IMR-90 (cell line): ENCODE data around the gene POU2AF1. TPM values are rescaled to one million over a fixed set of nuclear protein-coding genes. Genes with fewer than 3 reads are reported as not detected.

Experiments used
- ATAC-seq: fragments of 200-7000 bp; cut with Tn5 transposase; 2 replicates; pipeline ENCODE4 v1.9.1; 2020; ENCODE audit warnings: low read depth, mild to moderate bottlenecking, moderate library complexity
- BruUV-seq: library from RNA; stranded (reverse); fragments of 400-500 nt; replicated peaks from 2 replicates; lab custom pipeline; 2021; lab: Mats Ljungman, UMichigan
- CTCF ChIA-PET: fragments of 300-600 bp; formaldehyde crosslinking; extraction: SDS; loops from one replicate; lab custom pipeline; 2021; ENCODE audit warnings: antibody characterized with exemption; lab: Yijun Ruan, JAX
- POLR2A ChIA-PET: fragments of 300-600 bp; sonication (Branson Sonifier 250); formaldehyde crosslinking; loops from one replicate; lab custom pipeline; 2022; ENCODE audit warnings: antibody characterized with exemption; ENCODE audit not compliant: unreplicated experiment; lab: Charles Lee
- DNase-seq: peaks from one replicate; pipeline ENCODE4 v3.0.0; 2013
- H2AFZ ChIP-seq: replicated peaks from 2 replicates; pipeline ENCODE3; 2013; ENCODE audit warnings: low read length, mild to moderate bottlenecking; ENCODE audit not compliant: poor library complexity
- H2AK5ac ChIP-seq: 2 replicates; pipeline ENCODE4 v1.6.1; 2013; ENCODE audit warnings: low read depth, low read length, inconsistent platforms
- H2AK9ac ChIP-seq: replicated peaks from 2 replicates; pipeline ENCODE3; 2013; ENCODE audit warnings: mild to moderate bottlenecking, low read depth, low read length, moderate library complexity; ENCODE audit not compliant: poor library complexity
- H2BK120ac ChIP-seq: 2 replicates; pipeline ENCODE4 v1.6.1; 2013; ENCODE audit warnings: low read depth, low read length, inconsistent platforms
- H2BK15ac ChIP-seq: 3 replicates; pipeline ENCODE4 v1.6.1; 2013; ENCODE audit warnings: low read depth, low read length, inconsistent platforms
- H2BK20ac ChIP-seq: 2 replicates; pipeline ENCODE4 v1.6.1; 2013; ENCODE audit warnings: low read depth, mild to moderate bottlenecking, inconsistent platforms, low read length, moderate library complexity
- H2BK5ac ChIP-seq: 2 replicates; pipeline ENCODE4 v1.6.1; 2013; ENCODE audit warnings: mild to moderate bottlenecking, low read depth, low read length, inconsistent platforms; ENCODE audit not compliant: poor library complexity, severe bottlenecking
- H3K14ac ChIP-seq: replicated peaks from 2 replicates; pipeline ENCODE4 v1.6.1; 2013; ENCODE audit warnings: low read depth, low read length, inconsistent platforms
- H3K18ac ChIP-seq: 2 replicates; pipeline ENCODE4 v1.6.1; 2013; ENCODE audit warnings: low read depth, low read length, control low read depth
- H3K23ac ChIP-seq: 2 replicates; pipeline ENCODE4 v1.6.1; 2013; ENCODE audit warnings: low read depth, low read length, inconsistent platforms
- H3K27ac ChIP-seq: 2 replicates; pipeline ENCODE4 v1.5.1; 2013; ENCODE audit warnings: mild to moderate bottlenecking, control low read depth, low read length; ENCODE audit not compliant: insufficient read depth
- H3K27me3 ChIP-seq: 2 replicates; pipeline ENCODE4 v1.6.1; 2013; ENCODE audit warnings: low read length; ENCODE audit not compliant: control insufficient read depth, insufficient read depth
- H3K36me3 ChIP-seq: 2 replicates; pipeline ENCODE4 v1.6.1; 2013; ENCODE audit warnings: low read length, mixed read lengths; ENCODE audit not compliant: control insufficient read depth, insufficient read depth
- H3K4ac ChIP-seq: 2 replicates; pipeline ENCODE4 v1.6.1; 2013; ENCODE audit warnings: low read depth, low read length, inconsistent platforms
- H3K4me1 ChIP-seq: 2 replicates; pipeline ENCODE4 v1.6.1; 2013; ENCODE audit warnings: low read length, mixed read lengths; ENCODE audit not compliant: control insufficient read depth, insufficient read depth
- H3K4me2 ChIP-seq: 2 replicates; pipeline ENCODE4 v1.6.1; 2013; ENCODE audit warnings: low read depth, mild to moderate bottlenecking, control low read depth, low read length, moderate library complexity
- H3K4me3 ChIP-seq: 2 replicates; pipeline ENCODE4 v1.5.1; 2013; ENCODE audit warnings: low read depth, mild to moderate bottlenecking, control low read depth, low read length, moderate library complexity; ENCODE audit not compliant: insufficient read depth
- H3K56ac ChIP-seq: 2 replicates; pipeline ENCODE4 v1.6.1; 2013; ENCODE audit warnings: low read length, inconsistent platforms; ENCODE audit not compliant: insufficient read depth; ENCODE audit errors: extremely low read depth
- H3K79me1 ChIP-seq, 2 experiments: 2 replicates each; pipeline ENCODE4 v1.6.1; 2013; ENCODE audit warnings: low read length in 2 of 2, inconsistent platforms in 1 of 2, low read depth in 1 of 2
- H3K9ac ChIP-seq: 2 replicates; pipeline ENCODE4 v1.6.1; 2013; ENCODE audit warnings: low read depth, low read length, control low read depth
- H3K9me1 ChIP-seq: 2 replicates; pipeline ENCODE4 v1.6.1; 2013; ENCODE audit warnings: low read length, inconsistent platforms; ENCODE audit not compliant: insufficient read depth
- H3K9me3 ChIP-seq: 2 replicates; pipeline ENCODE4 v1.6.1; 2013; ENCODE audit warnings: low read length; ENCODE audit not compliant: control insufficient read depth, insufficient read depth
- H4K20me1 ChIP-seq: 2 replicates; pipeline ENCODE4 v1.6.1; 2013; ENCODE audit warnings: low read length, inconsistent platforms; ENCODE audit not compliant: insufficient read depth
- H4K5ac ChIP-seq: 2 replicates; pipeline ENCODE4 v1.6.1; 2013; ENCODE audit warnings: mild to moderate bottlenecking, low read depth, low read length, control low read depth
- H4K8ac ChIP-seq, 2 experiments: 2 replicates each; pipeline ENCODE4 v1.6.1; 2013; ENCODE audit warnings: low read depth in 2 of 2, low read length in 2 of 2, control low read depth in 1 of 2, inconsistent platforms in 1 of 2
- H4K91ac ChIP-seq: 2 replicates; pipeline ENCODE4 v1.6.1; 2013; ENCODE audit warnings: low read depth, low read length, inconsistent platforms; ENCODE audit not compliant: insufficient read depth
- CEBPB ChIP-seq: IDR thresholded peaks from 2 replicates; pipeline ENCODE4 v1.6.1; 2012; ENCODE audit warnings: low read depth, low read length, improper control_type of control experiment
- WGBS, 2 experiments: methylation state at CpG; one replicate each; pipeline versions ENCODE4 v1.1.5 to v1.1.7; 2013; ENCODE audit warnings: missing lambda C conversion rate in 2 of 2; ENCODE audit not compliant: insufficient read length in 1 of 2; ENCODE audit errors: extremely low coverage in 2 of 2; 5-methylcytosine and 5-hydroxymethylcytosine counted together
- dilution Hi-C: fragments of 300-500 bp; cut with HindIII; formaldehyde crosslinking; loops from one replicate; pipeline ENCODE4 v1.14.3; 2018; ENCODE audit warnings: low sequenced_read_pairs; ENCODE audit not compliant: unreplicated experiment
- in situ Hi-C: fragments of 300-500 bp; cut with MboI; formaldehyde crosslinking; loops from 3 replicates; pipeline ENCODE4 v1.14.3; 2019; ENCODE audit warnings: low sequenced_read_pairs, inconsistent platforms, mixed read lengths
- intact Hi-C: fragments of 100-400 bp; cut with micrococcal nuclease; formaldehyde crosslinking; loops from 2 replicates; pipeline ENCODE4 v1.10.0; 2022
- polyA plus RNA-seq, 3 experiments: library from polyadenylated mRNA; depleted of rRNA; stranded (reverse); fragments of >200 nt; gene quantifications; 2 replicates each; pipeline ENCODE4 v1.2.3, GENCODE V29; 2012; ENCODE audit warnings: low replicate concordance in 1 of 3
- total RNA-seq: library from RNA; depleted of rRNA; stranded (reverse); fragments of >200 nt; gene quantifications from 2 replicates; pipeline ENCODE4 v1.2.3, GENCODE V29; 2012

The POU2AF1 gene
- total and polyA plus RNA-seq, 2 of the 4 experiments (the other 2 are of a cell fraction) = not detected

DNA sequence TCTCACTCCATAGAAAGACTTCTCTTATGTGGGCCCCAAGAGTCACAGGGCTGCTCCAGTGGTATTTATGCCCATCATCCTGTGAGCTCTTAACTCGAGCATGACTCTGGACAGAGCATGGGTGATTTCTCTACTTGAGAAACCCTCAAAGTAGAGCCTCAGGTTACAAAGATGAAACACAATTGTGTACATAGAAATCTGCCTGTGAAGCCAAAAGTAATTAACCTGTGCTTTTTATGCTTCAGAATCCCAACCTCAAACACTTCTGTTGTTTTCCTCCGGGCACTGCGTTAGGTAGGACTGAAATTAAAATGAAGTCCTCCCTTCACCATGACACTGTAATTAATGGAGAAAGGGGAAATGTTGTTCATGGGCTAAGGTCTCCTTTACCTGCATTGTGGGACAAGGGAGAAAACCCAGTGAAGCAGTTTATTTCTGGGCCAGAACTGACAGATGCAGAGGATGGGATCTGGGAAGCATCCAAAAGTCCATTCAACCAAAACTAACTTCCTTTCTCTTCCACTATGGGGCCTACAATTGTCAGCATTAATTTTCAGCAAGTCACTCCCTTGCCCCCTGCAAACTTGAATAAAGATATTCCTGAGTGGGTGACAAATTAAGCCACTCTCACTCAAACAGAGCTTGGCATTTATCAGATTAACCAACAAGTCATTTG lies 24.1 kb upstream of the POU2AF1 start:
- Histone ChIP-seq H3K27ac (no peak overlapping the region), H3K4me3 (no peak overlapping the region), H3K9ac (no peak overlapping the region), H4K91ac (no peak overlapping the region), H3K27me3 (peaks cover 31% of the 10 kb centered on the region), H2AK5ac (no peak overlapping the region), H4K20me1 (no peaks in the 10 kb centered on the region), H3K23ac (no peak overlapping the region), H3K14ac (no peak overlapping the region), H4K8ac (no peak overlapping the region), H3K9me3 (no peaks in the 10 kb centered on the region), H2BK120ac (no peak overlapping the region), H2BK5ac (no peak overlapping the region), H3K9me1 (no peaks in the 10 kb centered on the region; the same call in 1 of the 2 replicates), H2AK9ac (no peak overlapping the region), H3K4me2 (no peak overlapping the region), H4K5ac (no peak overlapping the region), H2BK15ac (no peak overlapping the region), H3K56ac (no peak overlapping the region), H2BK20ac (no peak overlapping the region), H3K36me3 (no peaks in the 10 kb centered on the region), H2AFZ (no peak overlapping the region), H3K4ac (no peak overlapping the region), H3K4me1 (no peaks in the 10 kb centered on the region), H3K18ac (no peak overlapping the region), H3K79me1 (no peaks in the 10 kb centered on the region)
- ChIA-PET CTCF (no interaction called here), POLR2A (no interaction called here)
- no peak for DNase-seq
- in situ Hi-C loops = no loop called here
- no CpG with 5 or more reads among the region's 3 CpGs for WGBS, 2 experiments
- no TSS peak for BruUV-seq
- no peak for TF ChIP-seq CEBPB
- dilution Hi-C loops = no loop called here
- intact Hi-C loops = no loop called here
- ATAC-seq = no peak
